MM.1S (cell line): ENCODE results near the gene SH3TC2.

Source experiments
- EZH2 ChIP-seq: fragments of 300-600 bp; sonication (generic); optimal IDR thresholded peaks from 2 replicates; pipeline ENCODE3; 2017; ENCODE audit warnings: low read depth, mild to moderate bottlenecking, antibody characterized with exemption, low read length, mixed read lengths
- EZH2phosphoT487 ChIP-seq: fragments of 300-600 bp; sonication (generic); IDR thresholded peaks from 2 replicates; pipeline ENCODE4 v1.6.1; 2018; ENCODE audit warnings: antibody characterized with exemption, low read length
- TF ChIP-seq, protein P1 (sequence below): fragments of 300-600 bp; sonication (generic); IDR thresholded peaks from 2 replicates; pipeline ENCODE4 v1.5.1; 2016; ENCODE audit warnings: antibody characterized with exemption, low read length, mixed read lengths

DNA sequence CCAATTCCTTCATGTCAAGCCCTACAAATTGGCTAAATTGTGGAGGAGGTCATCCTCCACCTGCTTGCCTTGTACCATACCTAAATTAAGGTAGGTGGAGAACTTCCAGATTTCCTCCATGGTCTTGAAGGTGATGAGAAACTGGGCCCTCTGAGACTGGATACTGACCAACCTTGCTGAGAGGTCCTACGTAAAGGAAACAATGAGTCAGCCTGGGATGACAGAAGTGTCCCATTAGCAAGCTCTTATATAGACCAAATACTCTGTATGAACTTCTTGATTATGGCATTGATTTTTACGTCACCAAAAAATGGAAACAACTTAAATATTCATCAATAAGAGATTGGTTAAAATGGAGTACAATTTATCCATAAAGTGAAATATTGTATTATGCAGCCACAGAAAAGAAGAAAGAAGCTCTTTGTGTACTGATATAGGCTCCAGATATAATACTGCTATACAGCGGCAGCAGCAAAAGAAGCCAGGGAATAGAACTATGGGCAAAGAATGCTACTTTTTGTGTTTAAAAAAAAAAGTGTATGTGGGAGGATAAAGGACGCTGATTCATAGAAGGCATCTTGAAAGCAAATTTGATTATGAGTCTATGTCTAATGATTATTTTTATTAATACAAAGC is 18.3 kb downstream of the SH3TC2 start:
- TF ChIP-seq, protein P1, sequence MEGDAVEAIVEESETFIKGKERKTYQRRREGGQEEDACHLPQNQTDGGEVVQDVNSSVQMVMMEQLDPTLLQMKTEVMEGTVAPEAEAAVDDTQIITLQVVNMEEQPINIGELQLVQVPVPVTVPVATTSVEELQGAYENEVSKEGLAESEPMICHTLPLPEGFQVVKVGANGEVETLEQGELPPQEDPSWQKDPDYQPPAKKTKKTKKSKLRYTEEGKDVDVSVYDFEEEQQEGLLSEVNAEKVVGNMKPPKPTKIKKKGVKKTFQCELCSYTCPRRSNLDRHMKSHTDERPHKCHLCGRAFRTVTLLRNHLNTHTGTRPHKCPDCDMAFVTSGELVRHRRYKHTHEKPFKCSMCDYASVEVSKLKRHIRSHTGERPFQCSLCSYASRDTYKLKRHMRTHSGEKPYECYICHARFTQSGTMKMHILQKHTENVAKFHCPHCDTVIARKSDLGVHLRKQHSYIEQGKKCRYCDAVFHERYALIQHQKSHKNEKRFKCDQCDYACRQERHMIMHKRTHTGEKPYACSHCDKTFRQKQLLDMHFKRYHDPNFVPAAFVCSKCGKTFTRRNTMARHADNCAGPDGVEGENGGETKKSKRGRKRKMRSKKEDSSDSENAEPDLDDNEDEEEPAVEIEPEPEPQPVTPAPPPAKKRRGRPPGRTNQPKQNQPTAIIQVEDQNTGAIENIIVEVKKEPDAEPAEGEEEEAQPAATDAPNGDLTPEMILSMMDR = no peak
- no peak for TF ChIP-seq EZH2
- TF ChIP-seq EZH2phosphoT487 = no peak
